Choroid plexus epithelial cell (primary cell): ENCODE data around the gene NCS1.
"Not testable (repeated sequence)": the region's sequence is repeated elsewhere in the genome, so short reads cannot be mapped to it uniquely, and the experiment has no call there.

Source experiments
- DNase-seq: peaks from one replicate; pipeline ENCODE4 v3.0.0-alpha.2; 2010; ENCODE audit warnings: low read depth
- H3K4me3 ChIP-seq: 2 replicates; pipeline ENCODE4 v1.5.1; 2011; ENCODE audit warnings: low read depth, mild to moderate bottlenecking, control low read depth, low read length, moderate library complexity
- CTCF ChIP-seq: conservative IDR thresholded peaks from 2 replicates; pipeline ENCODE4 v1.5.1; 2011; ENCODE audit warnings: low read depth, mild to moderate bottlenecking, control low read depth, inconsistent platforms, low read length, moderate library complexity

NCS1 gene

DNA sequence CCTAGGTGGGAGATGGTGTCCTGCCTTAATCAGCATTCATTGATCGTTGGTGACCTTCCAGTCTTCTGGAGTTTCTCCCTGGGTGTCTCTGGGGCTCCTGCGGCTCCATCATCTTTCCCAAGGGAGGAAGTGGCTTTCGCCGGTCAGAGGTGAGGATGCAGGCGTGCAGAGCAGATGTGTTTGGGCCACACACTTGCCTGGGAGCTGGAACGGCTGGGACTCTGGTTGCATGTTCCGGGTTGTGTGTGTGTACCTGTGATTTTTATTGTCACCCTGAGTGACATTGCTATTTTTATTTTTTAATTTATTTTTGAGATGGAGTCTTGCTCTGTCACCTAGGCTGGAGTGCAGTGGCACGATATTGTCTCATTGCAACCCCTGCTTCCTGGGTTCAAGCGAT lies 103.0 kb downstream of the NCS1 start:
- DNase-seq: no peak
- TF ChIP-seq CTCF: no peak
- H3K4me3 ChIP-seq: no peak overlapping the region

GRCh38 chr9:130276121-130276520 lies 103.9 kb downstream of the NCS1 start:
- H3K4me3 ChIP-seq: no peak overlapping the region
- DNase-seq: peak; percentile 23
- no peak for TF ChIP-seq CTCF

DNA sequence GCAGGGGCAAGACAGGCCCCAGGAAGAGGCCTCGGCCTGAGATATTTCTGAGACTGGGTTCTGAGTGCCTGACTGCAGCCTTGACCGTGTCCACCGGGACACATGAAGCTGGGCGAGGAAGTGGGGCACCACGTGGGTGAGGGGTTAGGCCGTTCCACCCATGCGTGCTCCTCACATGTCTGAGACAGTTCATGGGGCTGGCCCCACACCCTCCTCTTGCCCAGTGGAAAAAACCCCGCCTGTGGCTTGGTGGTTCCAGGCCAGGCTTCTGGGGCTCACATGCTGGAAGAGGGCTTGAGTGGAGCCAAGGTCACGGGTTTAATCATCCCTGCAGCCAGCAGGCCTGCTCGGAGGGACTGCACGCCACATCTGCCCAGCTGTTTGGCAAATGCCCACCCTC lies 104.8 kb downstream of the NCS1 start:
- H3K4me3 ChIP-seq: no peak overlapping the region
- DNase-seq: no peak
- TF ChIP-seq CTCF: no peak

DNA sequence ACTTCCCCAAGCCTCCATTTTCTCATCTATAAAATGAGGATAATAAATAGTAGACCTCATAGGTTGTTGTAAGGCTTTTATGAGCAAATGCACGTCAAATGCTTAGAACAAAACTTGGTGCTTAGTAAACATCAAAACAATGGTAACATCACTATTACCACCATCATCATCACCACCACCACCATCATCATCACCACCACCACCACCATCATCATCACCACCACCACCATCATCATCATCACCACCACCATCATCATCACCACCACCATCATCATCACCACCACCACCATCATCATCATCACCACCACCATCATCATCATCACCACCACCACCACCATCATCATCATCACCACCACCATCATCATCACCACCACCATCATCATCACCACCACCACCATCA lies 105.3 kb downstream of the NCS1 start:
- H3K4me3 ChIP-seq, DNase-seq: not testable (repeated sequence)

DNA sequence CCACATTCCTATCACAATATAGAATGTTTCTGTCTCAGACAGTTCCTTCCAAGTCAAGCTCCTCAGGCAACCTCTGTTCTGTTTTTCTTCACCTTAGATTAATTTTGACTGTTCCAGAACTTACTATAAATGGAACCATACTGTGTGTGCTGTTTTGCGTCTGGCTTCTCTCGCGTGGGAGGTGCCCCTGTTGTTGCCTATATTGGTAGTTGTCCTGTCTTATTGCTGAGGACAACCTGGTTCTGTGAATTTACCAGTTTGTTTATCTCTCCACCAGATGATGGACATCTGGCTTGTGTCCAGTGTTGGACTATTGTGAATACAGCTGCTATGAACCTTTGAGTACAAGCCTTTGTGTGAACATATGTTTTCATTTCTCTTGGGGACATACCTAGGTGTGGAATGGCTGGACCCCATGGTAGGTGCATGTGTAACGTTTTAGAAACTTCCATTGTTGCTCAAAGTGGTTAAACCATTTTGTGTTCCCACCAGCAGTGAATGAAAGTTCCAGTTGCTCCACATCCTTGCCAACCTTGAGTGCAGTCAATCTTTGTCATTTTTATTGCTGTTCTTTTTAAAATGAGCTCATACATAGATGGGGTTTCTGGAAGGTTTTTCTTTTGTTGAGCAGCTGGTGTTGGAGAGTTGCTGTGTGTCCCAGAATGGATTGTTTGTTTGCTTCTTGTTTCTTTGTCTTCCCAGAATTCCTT lies 111.5 kb downstream of the NCS1 start:
- no peak for TF ChIP-seq CTCF
- no peak overlapping the region for H3K4me3 ChIP-seq
- DNase-seq: no peak

DNA sequence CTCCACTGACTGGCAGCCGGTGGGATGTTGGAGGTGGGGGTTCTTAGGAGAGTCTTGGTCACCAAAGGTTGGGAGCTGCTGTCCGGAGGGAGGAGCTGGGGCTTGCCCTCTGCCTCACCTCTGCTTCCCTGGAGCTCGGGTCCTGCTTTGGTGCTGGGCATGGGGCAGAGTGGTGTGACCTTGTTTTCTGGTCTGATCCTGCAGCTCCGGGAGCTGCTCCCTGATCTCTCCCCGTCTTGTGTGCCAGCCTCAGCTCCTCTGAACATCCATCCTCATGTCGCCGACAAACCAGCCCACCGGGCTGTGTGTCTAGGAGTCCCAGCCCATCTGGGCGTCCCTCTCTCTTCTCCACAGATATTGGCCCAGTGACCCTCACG lies 112.0 kb downstream of the NCS1 start:
- H3K4me3 ChIP-seq: no peak overlapping the region
- no peak for DNase-seq
- TF ChIP-seq CTCF: no peak

- DNase-seq: no peak
- TF ChIP-seq CTCF: no peak
- H3K4me3 ChIP-seq: no peak overlapping the region
Measured at GRCh38 chr9:130284690-130285089, 112.5 kb downstream of the NCS1 start.

DNA sequence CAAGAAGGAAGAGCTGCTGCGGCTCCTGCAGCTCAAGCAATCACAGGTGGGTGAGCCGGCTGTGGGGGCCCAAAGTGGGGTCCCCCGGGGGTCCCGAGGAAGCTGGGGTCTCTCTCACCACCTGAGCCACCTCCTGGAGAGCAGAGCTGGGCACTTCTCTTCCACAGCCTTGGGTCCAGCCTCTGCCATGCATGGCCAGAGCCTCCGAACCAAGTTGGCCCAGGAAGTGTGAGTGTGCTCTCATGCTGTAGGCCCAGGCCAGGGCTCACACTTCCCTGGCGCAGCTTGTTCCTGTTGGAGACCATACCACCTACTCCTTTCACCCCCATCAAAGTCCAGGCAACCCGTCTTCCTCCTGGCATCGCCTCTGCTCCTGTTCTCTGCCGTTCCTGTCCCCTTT lies 113.1 kb downstream of the NCS1 start:
- no peak for TF ChIP-seq CTCF
- no peak for DNase-seq
- no peak overlapping the region for H3K4me3 ChIP-seq
